Osteoblast (primary cell): ENCODE measurements around the gene THSD7A. TPM values are rescaled to one million over a fixed set of nuclear protein-coding genes. Genes with fewer than 3 reads are reported as not detected.
A peak's percentile ranks its signal among the peaks of the same experiment; 100 is the strongest.

Experiments used
- DNase-seq: peaks from one replicate; pipeline ENCODE4 v3.0.0; 2011; ENCODE audit warnings: low spot score, mixed read lengths; ENCODE audit not compliant: insufficient read length; ENCODE audit errors: missing footprints
- H2AFZ ChIP-seq: 2 replicates; pipeline ENCODE4 v1.6.0; 2011; ENCODE audit warnings: mild to moderate bottlenecking, low read length
- H3K27ac ChIP-seq: 2 replicates; pipeline ENCODE4 v1.5.1; 2011; ENCODE audit warnings: mild to moderate bottlenecking, low read depth, low read length, moderate library complexity
- H3K27me3 ChIP-seq: 2 replicates; pipeline ENCODE4 v1.6.0; 2012; ENCODE audit warnings: mild to moderate bottlenecking, control low read depth, inconsistent platforms, low read length, moderate library complexity; ENCODE audit not compliant: insufficient read depth
- H3K36me3 ChIP-seq: 2 replicates; pipeline ENCODE4 v1.5.1; 2011; ENCODE audit warnings: mild to moderate bottlenecking, low read length, control low read depth, moderate library complexity; ENCODE audit not compliant: insufficient read depth
- H3K4me1 ChIP-seq: 2 replicates; pipeline ENCODE4 v1.5.1; 2011; ENCODE audit warnings: mild to moderate bottlenecking, low read length, control low read depth, moderate library complexity; ENCODE audit not compliant: insufficient read depth
- H3K4me2 ChIP-seq: 2 replicates; pipeline ENCODE4 v1.6.0; 2011; ENCODE audit warnings: mild to moderate bottlenecking, low read length; ENCODE audit not compliant: insufficient read depth
- H3K4me3 ChIP-seq: fragments of 200-600 bp; sonication (generic); 3 replicates; pipeline ENCODE4 v1.5.1; 2012; ENCODE audit warnings: mild to moderate bottlenecking, low read length, inconsistent platforms; ENCODE audit not compliant: insufficient read depth
- H3K79me2 ChIP-seq: 2 replicates; pipeline ENCODE4 v1.6.0; 2012; ENCODE audit warnings: mild to moderate bottlenecking, low read length, control low read depth, inconsistent platforms; ENCODE audit not compliant: insufficient read depth
- H3K9me3 ChIP-seq: 2 replicates; pipeline ENCODE4 v1.5.1; 2011; ENCODE audit warnings: low read depth, low read length, control low read depth
- H4K20me1 ChIP-seq: 2 replicates; pipeline ENCODE4 v1.6.0; 2012; ENCODE audit warnings: mild to moderate bottlenecking, low read length, control low read depth; ENCODE audit not compliant: insufficient read depth
- total RNA-seq: library from RNA; depleted of rRNA; stranded (reverse); fragments of >200 nt; gene quantifications from 2 replicates; pipeline ENCODE4 v1.2.3, GENCODE V29; 2012
- TF ChIP-seq, protein P1 (sequence below): IDR thresholded peaks from 2 replicates; pipeline ENCODE4 v1.5.1; 2011; ENCODE audit warnings: mild to moderate bottlenecking, low read depth, low read length, moderate library complexity; ENCODE audit errors: extremely low read depth

THSD7A gene
- total RNA-seq, 1 donor = under 0.01 TPM

DNA sequence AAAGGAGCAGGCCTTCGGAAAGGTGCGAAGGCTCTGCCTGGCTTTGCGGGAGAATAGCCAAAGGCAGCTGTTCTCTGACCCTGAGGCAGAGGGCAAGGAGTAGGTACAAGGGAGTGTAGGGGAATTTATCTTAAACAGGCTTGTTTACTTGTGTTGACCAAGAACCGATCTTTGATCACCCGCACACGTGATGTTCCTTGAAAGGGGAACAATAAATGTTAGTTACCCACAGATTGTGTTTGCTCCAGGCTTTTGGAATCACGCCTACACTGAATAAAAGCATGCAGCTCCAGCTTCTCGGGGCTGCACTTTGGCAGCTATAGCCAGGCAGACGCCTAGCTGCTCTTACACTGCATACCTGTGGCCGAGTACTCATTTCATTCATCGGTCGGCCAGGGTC lies 437.6 kb downstream of the THSD7A start:
- H3K27me3 ChIP-seq = no peaks in the 10 kb centered on the region
- no peak overlapping the region for H3K4me2 ChIP-seq
- TF ChIP-seq, protein P1, sequence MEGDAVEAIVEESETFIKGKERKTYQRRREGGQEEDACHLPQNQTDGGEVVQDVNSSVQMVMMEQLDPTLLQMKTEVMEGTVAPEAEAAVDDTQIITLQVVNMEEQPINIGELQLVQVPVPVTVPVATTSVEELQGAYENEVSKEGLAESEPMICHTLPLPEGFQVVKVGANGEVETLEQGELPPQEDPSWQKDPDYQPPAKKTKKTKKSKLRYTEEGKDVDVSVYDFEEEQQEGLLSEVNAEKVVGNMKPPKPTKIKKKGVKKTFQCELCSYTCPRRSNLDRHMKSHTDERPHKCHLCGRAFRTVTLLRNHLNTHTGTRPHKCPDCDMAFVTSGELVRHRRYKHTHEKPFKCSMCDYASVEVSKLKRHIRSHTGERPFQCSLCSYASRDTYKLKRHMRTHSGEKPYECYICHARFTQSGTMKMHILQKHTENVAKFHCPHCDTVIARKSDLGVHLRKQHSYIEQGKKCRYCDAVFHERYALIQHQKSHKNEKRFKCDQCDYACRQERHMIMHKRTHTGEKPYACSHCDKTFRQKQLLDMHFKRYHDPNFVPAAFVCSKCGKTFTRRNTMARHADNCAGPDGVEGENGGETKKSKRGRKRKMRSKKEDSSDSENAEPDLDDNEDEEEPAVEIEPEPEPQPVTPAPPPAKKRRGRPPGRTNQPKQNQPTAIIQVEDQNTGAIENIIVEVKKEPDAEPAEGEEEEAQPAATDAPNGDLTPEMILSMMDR = no peak
- H3K9me3 ChIP-seq = no peaks in the 10 kb centered on the region
- H2AFZ ChIP-seq = no peak overlapping the region
- H3K79me2 ChIP-seq = no peaks in the 10 kb centered on the region
- H3K4me1 ChIP-seq = no peaks in the 10 kb centered on the region
- no peak overlapping the region for H3K27ac ChIP-seq
- no peaks in the 10 kb centered on the region for H3K36me3 ChIP-seq
- no peaks in the 10 kb centered on the region for H4K20me1 ChIP-seq
- peak; percentile 8 for DNase-seq
- no peak overlapping the region for H3K4me3 ChIP-seq

- H3K79me2 ChIP-seq = no peaks in the 10 kb centered on the region
- no peaks in the 10 kb centered on the region for H3K36me3 ChIP-seq
- no peaks in the 10 kb centered on the region for H4K20me1 ChIP-seq
- no peak overlapping the region for H3K4me2 ChIP-seq
- DNase-seq = no peak
- no peak overlapping the region for H2AFZ ChIP-seq
- no peaks in the 10 kb centered on the region for H3K4me1 ChIP-seq
- no peaks in the 10 kb centered on the region for H3K27me3 ChIP-seq
- H3K9me3 ChIP-seq = no peaks in the 10 kb centered on the region
- TF ChIP-seq, protein P1 = no peak
- no peak overlapping the region for H3K4me3 ChIP-seq
- H3K27ac ChIP-seq = no peak overlapping the region
These were observed 452.4 kb downstream of the THSD7A start for GRCh38 chr7:11379641-11380040.

- Histone ChIP-seq H3K27me3 (no peaks in the 10 kb centered on the region), H3K4me2 (no peak overlapping the region), H3K9me3 (no peaks in the 10 kb centered on the region), H3K4me3 (no peak overlapping the region), H4K20me1 (no peaks in the 10 kb centered on the region), H3K79me2 (no peaks in the 10 kb centered on the region), H2AFZ (no peak overlapping the region), H3K36me3 (no peaks in the 10 kb centered on the region), H3K4me1 (no peaks in the 10 kb centered on the region), H3K27ac (no peak overlapping the region)
- TF ChIP-seq, protein P1 = no peak
- DNase-seq = no peak
These were observed 455.5 kb downstream of the THSD7A start for GRCh38 chr7:11376529-11376928.

- Histone ChIP-seq H4K20me1 (no peaks in the 10 kb centered on the region), H3K4me1 (no peaks in the 10 kb centered on the region), H3K27me3 (no peaks in the 10 kb centered on the region), H3K4me2 (no peak overlapping the region), H2AFZ (no peak overlapping the region), H3K4me3 (no peak overlapping the region), H3K27ac (no peak overlapping the region), H3K79me2 (no peaks in the 10 kb centered on the region), H3K36me3 (no peaks in the 10 kb centered on the region), H3K9me3 (no peaks in the 10 kb centered on the region)
- DNase-seq = no peak
- TF ChIP-seq, protein P1 = no peak
These were observed 457.4 kb downstream of the THSD7A start for GRCh38 chr7:11374629-11375028.
